GM12892 (cell line): ENCODE measurements around the gene RNF213.

ENCODE experiments used
- POLR2A ChIP-seq: IDR thresholded peaks from 2 replicates; pipeline ENCODE4 v1.6.1; 2011; ENCODE audit warnings: low read depth, low read length, control low read depth
- POLR2AphosphoS5 ChIP-seq: IDR thresholded peaks from 2 replicates; pipeline ENCODE4 v1.6.1; 2011; ENCODE audit warnings: low read depth, low read length, control low read depth
- TAF1 ChIP-seq: IDR thresholded peaks from 2 replicates; pipeline ENCODE4 v1.6.1; 2011; ENCODE audit warnings: low read depth, mild to moderate bottlenecking, control low read depth, low read length, borderline replicate concordance

- TF ChIP-seq POLR2AphosphoS5 (no peak), POLR2A (no peak), TAF1 (no peak)
These were observed 168.1 kb downstream of the RNF213 start for GRCh38 chr17:80428796-80429195.
